Fibroblast of skin of abdomen (primary cell): Measurements from ENCODE around the gene ARID5B.

Experiments
- DNase-seq: peaks from one replicate; pipeline ENCODE4 v3.0.0-alpha.2; 2013

ARID5B gene

GRCh38 chr10:61905837-61906561 is 4.5 kb downstream of the ARID5B start:
- no peak for DNase-seq

GRCh38 chr10:61906562-61906901 is 5.0 kb downstream of the ARID5B start:
- DNase-seq = no peak

- no peak for DNase-seq
Measured at GRCh38 chr10:61907011-61907410, 5.5 kb downstream of the ARID5B start.

GRCh38 chr10:61907587-61907986 is 6.1 kb downstream of the ARID5B start:
- DNase-seq = no peak

GRCh38 chr10:61910226-61910805 is 8.8 kb downstream of the ARID5B start:
- DNase-seq = no peak

- no peak for DNase-seq
Measured at GRCh38 chr10:61910894-61911293, 9.4 kb downstream of the ARID5B start.

- DNase-seq = no peak
Measured at GRCh38 chr10:61911425-61911824, 9.9 kb downstream of the ARID5B start.

GRCh38 chr10:61912981-61913380 is 11.5 kb downstream of the ARID5B start:
- DNase-seq = no peak

GRCh38 chr10:61918140-61918539 is 16.6 kb downstream of the ARID5B start:
- no peak for DNase-seq

GRCh38 chr10:61918989-61919388 is 17.5 kb downstream of the ARID5B start:
- no peak for DNase-seq

- DNase-seq = peak; percentile 42
Measured at GRCh38 chr10:61919646-61920215, 18.2 kb downstream of the ARID5B start.

GRCh38 chr10:61921143-61921542 is 19.6 kb downstream of the ARID5B start:
- no peak for DNase-seq

GRCh38 chr10:61923210-61923949 is 21.9 kb downstream of the ARID5B start:
- peak; percentile 72 for DNase-seq

GRCh38 chr10:61923950-61924274 is 22.4 kb downstream of the ARID5B start:
- DNase-seq = no peak

- no peak for DNase-seq
Measured at GRCh38 chr10:61929555-61929954, 28.1 kb downstream of the ARID5B start.

- no peak for DNase-seq
Measured at GRCh38 chr10:61931620-61932332, 30.3 kb downstream of the ARID5B start.

GRCh38 chr10:61933859-61934555 is 32.5 kb downstream of the ARID5B start:
- no peak for DNase-seq

- peak; percentile 17 for DNase-seq
Measured at GRCh38 chr10:61935077-61935476, 33.6 kb downstream of the ARID5B start.

- no peak for DNase-seq
Measured at GRCh38 chr10:61936770-61937169, 35.3 kb downstream of the ARID5B start.

GRCh38 chr10:61937631-61938351 is 36.3 kb downstream of the ARID5B start:
- peak; percentile 56 for DNase-seq

GRCh38 chr10:61939902-61940301 is 38.4 kb downstream of the ARID5B start:
- no peak for DNase-seq

- no peak for DNase-seq
Measured at GRCh38 chr10:61941202-61941681, 39.7 kb downstream of the ARID5B start.
